ENCODE results near the gene PCDHGA1. TPM values are rescaled to one million over a fixed set of nuclear protein-coding genes. Genes with fewer than 3 reads are reported as not detected.
A peak's percentile ranks its signal among the peaks of the same experiment; 100 is the strongest.

The PCDHGA1 gene
- total and polyA plus RNA-seq, 4 donors, result 0.05 to 0.08 (median 0.05) TPM; not detected in 1

DNA sequence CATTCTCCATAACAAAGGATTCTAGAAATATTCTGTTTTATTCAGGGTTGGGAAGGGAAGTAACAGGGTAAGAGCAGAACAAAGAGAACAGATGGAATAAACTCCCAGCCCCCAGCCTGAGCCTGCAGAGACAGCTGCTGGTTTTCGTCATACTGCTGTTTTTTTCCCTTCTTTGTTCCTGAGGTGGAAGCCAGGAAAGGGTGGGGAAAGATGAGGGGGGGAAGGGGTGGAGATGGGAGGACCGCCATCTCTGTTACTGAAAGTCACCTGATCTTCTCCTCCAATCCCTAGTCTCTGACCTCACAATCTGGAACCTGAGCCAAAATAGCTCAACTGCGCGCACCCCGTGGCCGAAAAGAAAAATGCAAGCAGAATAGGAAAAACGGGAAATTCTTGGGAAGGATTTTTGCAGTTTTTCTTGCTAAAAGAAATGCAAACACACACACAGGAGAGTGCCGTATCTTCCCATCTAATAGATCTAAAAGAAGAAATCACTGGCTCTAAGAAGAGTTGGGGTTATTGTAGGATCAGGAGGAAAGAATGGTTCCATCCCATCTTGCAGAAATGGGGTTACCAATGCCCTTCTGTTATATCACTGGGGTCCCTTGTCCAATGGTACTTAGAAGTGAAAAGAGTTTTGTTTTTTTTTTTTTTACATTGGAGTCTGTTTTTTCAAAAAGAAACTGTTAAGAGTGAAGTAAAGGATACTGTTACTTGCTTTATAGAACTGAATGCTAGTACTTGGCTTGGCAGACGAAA lies 230.6 kb downstream of the PCDHGA1 start:
- Histone ChIP-seq H3K9me3 (ENCODE audit: control insufficient read depth in 4 of 4, low read length in 3 of 4) (no peaks in the 10 kb centered on the region), H3K27me3 (ENCODE audit: control insufficient read depth in 4 of 4, insufficient read depth in 4 of 4, low read length in 3 of 4) (no peaks in the 10 kb centered on the region), H3K4me1 (ENCODE audit: control insufficient read depth in 4 of 4, insufficient read depth in 4 of 4, low read length in 3 of 4) (peaks cover 1 to 37% (median 24%) of the 10 kb centered on the region in 4 donors), H3K4me3 (ENCODE audit: low read depth in 1 of 3, low read length in 3 of 3) (no peak overlapping the region), H3K9ac (ENCODE audit: low read depth in 1 of 2, low read length in 2 of 2) (peak overlapping the region; percentile 39 to 80), H3K27ac (ENCODE audit: low read depth in 1 of 2, low read length in 2 of 2) (peak overlapping the region; percentile 62 to 80), H3K36me3 (ENCODE audit: control insufficient read depth in 4 of 4, insufficient read depth in 3 of 4, low read depth in 1 of 4, low read length in 3 of 4) (peaks cover 1 to 16% (median 6%) of the 10 kb centered on the region in 4 donors)
- peak; percentile 63 for DNase-seq (ENCODE audit: low spot score)
- 31% methylated on average over 9 of the region's 9 CpGs for WGBS
- TF ChIP-seq, protein P1, sequence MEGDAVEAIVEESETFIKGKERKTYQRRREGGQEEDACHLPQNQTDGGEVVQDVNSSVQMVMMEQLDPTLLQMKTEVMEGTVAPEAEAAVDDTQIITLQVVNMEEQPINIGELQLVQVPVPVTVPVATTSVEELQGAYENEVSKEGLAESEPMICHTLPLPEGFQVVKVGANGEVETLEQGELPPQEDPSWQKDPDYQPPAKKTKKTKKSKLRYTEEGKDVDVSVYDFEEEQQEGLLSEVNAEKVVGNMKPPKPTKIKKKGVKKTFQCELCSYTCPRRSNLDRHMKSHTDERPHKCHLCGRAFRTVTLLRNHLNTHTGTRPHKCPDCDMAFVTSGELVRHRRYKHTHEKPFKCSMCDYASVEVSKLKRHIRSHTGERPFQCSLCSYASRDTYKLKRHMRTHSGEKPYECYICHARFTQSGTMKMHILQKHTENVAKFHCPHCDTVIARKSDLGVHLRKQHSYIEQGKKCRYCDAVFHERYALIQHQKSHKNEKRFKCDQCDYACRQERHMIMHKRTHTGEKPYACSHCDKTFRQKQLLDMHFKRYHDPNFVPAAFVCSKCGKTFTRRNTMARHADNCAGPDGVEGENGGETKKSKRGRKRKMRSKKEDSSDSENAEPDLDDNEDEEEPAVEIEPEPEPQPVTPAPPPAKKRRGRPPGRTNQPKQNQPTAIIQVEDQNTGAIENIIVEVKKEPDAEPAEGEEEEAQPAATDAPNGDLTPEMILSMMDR (IDR thresholded peaks at IDR 0.05; ENCODE audit: low read depth, low read length, missing input control), result peak; percentile 89
- TF ChIP-seq EGR1 (IDR thresholded peaks at IDR 0.05; ENCODE audit: low read depth in 2 of 2), result peak; percentile 22 to 39
- TF ChIP-seq GABPA (IDR thresholded peaks at IDR 0.05 in 1 of 2, conservative IDR thresholded peaks at IDR 0.05 in 1 of 2), result peak in 1 of 2 donors; percentile 27
- TF ChIP-seq, protein P2, sequence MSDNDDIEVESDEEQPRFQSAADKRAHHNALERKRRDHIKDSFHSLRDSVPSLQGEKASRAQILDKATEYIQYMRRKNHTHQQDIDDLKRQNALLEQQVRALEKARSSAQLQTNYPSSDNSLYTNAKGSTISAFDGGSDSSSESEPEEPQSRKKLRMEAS (IDR thresholded peaks at IDR 0.05), result peak; percentile 47
- TF ChIP-seq YY1 (IDR thresholded peaks at IDR 0.05), result peak; percentile 93
- TF ChIP-seq, protein P3, sequence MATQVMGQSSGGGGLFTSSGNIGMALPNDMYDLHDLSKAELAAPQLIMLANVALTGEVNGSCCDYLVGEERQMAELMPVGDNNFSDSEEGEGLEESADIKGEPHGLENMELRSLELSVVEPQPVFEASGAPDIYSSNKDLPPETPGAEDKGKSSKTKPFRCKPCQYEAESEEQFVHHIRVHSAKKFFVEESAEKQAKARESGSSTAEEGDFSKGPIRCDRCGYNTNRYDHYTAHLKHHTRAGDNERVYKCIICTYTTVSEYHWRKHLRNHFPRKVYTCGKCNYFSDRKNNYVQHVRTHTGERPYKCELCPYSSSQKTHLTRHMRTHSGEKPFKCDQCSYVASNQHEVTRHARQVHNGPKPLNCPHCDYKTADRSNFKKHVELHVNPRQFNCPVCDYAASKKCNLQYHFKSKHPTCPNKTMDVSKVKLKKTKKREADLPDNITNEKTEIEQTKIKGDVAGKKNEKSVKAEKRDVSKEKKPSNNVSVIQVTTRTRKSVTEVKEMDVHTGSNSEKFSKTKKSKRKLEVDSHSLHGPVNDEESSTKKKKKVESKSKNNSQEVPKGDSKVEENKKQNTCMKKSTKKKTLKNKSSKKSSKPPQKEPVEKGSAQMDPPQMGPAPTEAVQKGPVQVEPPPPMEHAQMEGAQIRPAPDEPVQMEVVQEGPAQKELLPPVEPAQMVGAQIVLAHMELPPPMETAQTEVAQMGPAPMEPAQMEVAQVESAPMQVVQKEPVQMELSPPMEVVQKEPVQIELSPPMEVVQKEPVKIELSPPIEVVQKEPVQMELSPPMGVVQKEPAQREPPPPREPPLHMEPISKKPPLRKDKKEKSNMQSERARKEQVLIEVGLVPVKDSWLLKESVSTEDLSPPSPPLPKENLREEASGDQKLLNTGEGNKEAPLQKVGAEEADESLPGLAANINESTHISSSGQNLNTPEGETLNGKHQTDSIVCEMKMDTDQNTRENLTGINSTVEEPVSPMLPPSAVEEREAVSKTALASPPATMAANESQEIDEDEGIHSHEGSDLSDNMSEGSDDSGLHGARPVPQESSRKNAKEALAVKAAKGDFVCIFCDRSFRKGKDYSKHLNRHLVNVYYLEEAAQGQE (IDR thresholded peaks at IDR 0.05), result peak; percentile 74
- TF ChIP-seq RXRA (IDR thresholded peaks at IDR 0.05), result peak in 1 of 2 donors; percentile 62
- TF ChIP-seq, protein P4, sequence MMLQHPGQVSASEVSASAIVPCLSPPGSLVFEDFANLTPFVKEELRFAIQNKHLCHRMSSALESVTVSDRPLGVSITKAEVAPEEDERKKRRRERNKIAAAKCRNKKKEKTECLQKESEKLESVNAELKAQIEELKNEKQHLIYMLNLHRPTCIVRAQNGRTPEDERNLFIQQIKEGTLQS (IDR thresholded peaks at IDR 0.05), result peak; percentile 71
- TF ChIP-seq SP1 (IDR thresholded peaks at IDR 0.05), result peak; percentile 86
- peak; percentile 85 to 89 for TF ChIP-seq RAD21 (IDR thresholded peaks at IDR 0.05)
- TF ChIP-seq, protein P5, sequence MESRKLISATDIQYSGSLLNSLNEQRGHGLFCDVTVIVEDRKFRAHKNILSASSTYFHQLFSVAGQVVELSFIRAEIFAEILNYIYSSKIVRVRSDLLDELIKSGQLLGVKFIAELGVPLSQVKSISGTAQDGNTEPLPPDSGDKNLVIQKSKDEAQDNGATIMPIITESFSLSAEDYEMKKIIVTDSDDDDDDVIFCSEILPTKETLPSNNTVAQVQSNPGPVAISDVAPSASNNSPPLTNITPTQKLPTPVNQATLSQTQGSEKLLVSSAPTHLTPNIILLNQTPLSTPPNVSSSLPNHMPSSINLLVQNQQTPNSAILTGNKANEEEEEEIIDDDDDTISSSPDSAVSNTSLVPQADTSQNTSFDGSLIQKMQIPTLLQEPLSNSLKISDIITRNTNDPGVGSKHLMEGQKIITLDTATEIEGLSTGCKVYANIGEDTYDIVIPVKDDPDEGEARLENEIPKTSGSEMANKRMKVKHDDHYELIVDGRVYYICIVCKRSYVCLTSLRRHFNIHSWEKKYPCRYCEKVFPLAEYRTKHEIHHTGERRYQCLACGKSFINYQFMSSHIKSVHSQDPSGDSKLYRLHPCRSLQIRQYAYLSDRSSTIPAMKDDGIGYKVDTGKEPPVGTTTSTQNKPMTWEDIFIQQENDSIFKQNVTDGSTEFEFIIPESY (IDR thresholded peaks at IDR 0.05), result no peak
- peak; percentile 32 to 53 for TF ChIP-seq HNF4A (conservative IDR thresholded peaks at IDR 0.05)
- no peak for TF ChIP-seq NR2F2 (IDR thresholded peaks at IDR 0.05)
- peak; percentile 8 for TF ChIP-seq FOXA1 (IDR thresholded peaks at IDR 0.05)
- no peak for TF ChIP-seq FOXA2 (IDR thresholded peaks at IDR 0.05)
- TF ChIP-seq HNF4G (IDR thresholded peaks at IDR 0.05), result no peak
- TF ChIP-seq JUND (IDR thresholded peaks at IDR 0.05), result peak; percentile 64 to 67
- no peak for TF ChIP-seq TAF1 (conservative IDR thresholded peaks at IDR 0.05)

Other genes with a start within 250 kb of the PCDHGA1 start
Only the 30 nearest of the 38 such genes appear.
- gene PCDHB8, start 152.7 kb upstream of the PCDHGA1 start, total RNA-seq, result under 1 TPM; 0.08 to 0.14 TPM
- gene PCDHB8, start 152.7 kb upstream of the PCDHGA1 start, polyA plus RNA-seq, result under 1 TPM in 1 of 2 donors, not detected in 1; 0.03 TPM
- gene PCDHB16, start 148.1 kb upstream of the PCDHGA1 start, total RNA-seq, result under 1 TPM; 0.09 to 0.17 TPM
- gene PCDHB16, start 148.1 kb upstream of the PCDHGA1 start, polyA plus RNA-seq, result under 1 TPM; 0.14 to 0.31 TPM
- gene PCDHB9, start 143.4 kb upstream of the PCDHGA1 start, total RNA-seq, result under 1 TPM; 0.09 to 0.25 TPM
- under 1 TPM; 0.03 to 0.07 TPM for gene PCDHB9, start 143.4 kb upstream of the PCDHGA1 start, polyA plus RNA-seq
- under 1 TPM; 0.14 to 0.17 TPM for gene PCDHB10, start 138.2 kb upstream of the PCDHGA1 start, total RNA-seq
- gene PCDHB10, start 138.2 kb upstream of the PCDHGA1 start, polyA plus RNA-seq, result under 1 TPM; 0.07 TPM
- under 1 TPM; 0.23 to 0.33 TPM for gene PCDHB11, start 130.9 kb upstream of the PCDHGA1 start, total RNA-seq
- gene PCDHB11, start 130.9 kb upstream of the PCDHGA1 start, polyA plus RNA-seq, result under 1 TPM; 0.08 to 0.09 TPM
- gene PCDHB12, start 121.8 kb upstream of the PCDHGA1 start, total RNA-seq, result under 1 TPM; 0.28 to 0.33 TPM
- gene PCDHB12, start 121.8 kb upstream of the PCDHGA1 start, polyA plus RNA-seq, result under 1 TPM; 0.06 to 0.12 TPM
- under 1 TPM; 0.19 to 0.42 TPM for gene PCDHB13, start 116.6 kb upstream of the PCDHGA1 start, total RNA-seq
- under 1 TPM; 0.11 to 0.17 TPM for gene PCDHB13, start 116.6 kb upstream of the PCDHGA1 start, polyA plus RNA-seq
- gene PCDHB14, start 107.2 kb upstream of the PCDHGA1 start, total RNA-seq, result under 1 TPM; 0.42 to 0.47 TPM
- gene PCDHB14, start 107.2 kb upstream of the PCDHGA1 start, polyA plus RNA-seq, result under 1 TPM; 0.10 to 0.23 TPM
- under 1 TPM; 0.28 to 0.59 TPM for gene PCDHB15, start 85.1 kb upstream of the PCDHGA1 start, total RNA-seq
- under 1 TPM; 0.21 to 0.52 TPM for gene PCDHB15, start 85.1 kb upstream of the PCDHGA1 start, polyA plus RNA-seq
- under 1 TPM; 0.19 to 0.42 TPM for gene SLC25A2, start 26.5 kb upstream of the PCDHGA1 start, total RNA-seq
- gene SLC25A2, start 26.5 kb upstream of the PCDHGA1 start, polyA plus RNA-seq, result not detected
- 10 to 100 TPM; 25.7 to 36.3 TPM for gene TAF7, start 9.7 kb upstream of the PCDHGA1 start, total RNA-seq
- 10 to 100 TPM; 23.5 to 30.8 TPM for gene TAF7, start 9.7 kb upstream of the PCDHGA1 start, polyA plus RNA-seq
- gene PCDHGA2, start 8.2 kb downstream of the PCDHGA1 start, total RNA-seq, result under 1 TPM; 0.23 to 0.42 TPM
- under 1 TPM; 0.26 to 0.46 TPM for gene PCDHGA2, start 8.2 kb downstream of the PCDHGA1 start, polyA plus RNA-seq
- under 1 TPM; 0.09 to 0.59 TPM for gene PCDHGA3, start 13.3 kb downstream of the PCDHGA1 start, total RNA-seq
- gene PCDHGA3, start 13.3 kb downstream of the PCDHGA1 start, polyA plus RNA-seq, result under 1 TPM; 0.25 to 0.32 TPM
- gene PCDHGB1, start 19.6 kb downstream of the PCDHGA1 start, total RNA-seq, result under 1 TPM; 0.14 to 0.75 TPM
- under 1 TPM; 0.10 to 0.11 TPM for gene PCDHGB1, start 19.6 kb downstream of the PCDHGA1 start, polyA plus RNA-seq
- under 1 TPM; 0.23 to 0.92 TPM for gene PCDHGA4, start 24.5 kb downstream of the PCDHGA1 start, total RNA-seq
- gene PCDHGA4, start 24.5 kb downstream of the PCDHGA1 start, polyA plus RNA-seq, result under 1 TPM; 0.15 to 0.21 TPM
- 1 to 10 TPM in 1 of 2 donors, under 1 TPM in 1; 0.47 to 1.0 TPM for gene PCDHGB2, start 29.5 kb downstream of the PCDHGA1 start, total RNA-seq
- under 1 TPM in 1 of 2 donors, not detected in 1; 0.28 TPM for gene PCDHGB2, start 29.5 kb downstream of the PCDHGA1 start, polyA plus RNA-seq
- gene PCDHGA5, start 33.6 kb downstream of the PCDHGA1 start, total RNA-seq, result under 1 TPM; 0.09 to 0.50 TPM
- under 1 TPM; 0.04 to 0.08 TPM for gene PCDHGA5, start 33.6 kb downstream of the PCDHGA1 start, polyA plus RNA-seq
- 1 to 10 TPM in 1 of 2 donors, under 1 TPM in 1; 0.37 to 1.2 TPM for gene PCDHGB3, start 39.7 kb downstream of the PCDHGA1 start, total RNA-seq
- under 1 TPM in 1 of 2 donors, not detected in 1; 0.07 TPM for gene PCDHGB3, start 39.7 kb downstream of the PCDHGA1 start, polyA plus RNA-seq
- gene PCDHGA6, start 43.4 kb downstream of the PCDHGA1 start, total RNA-seq, result under 1 TPM; 0.37 to 0.67 TPM
- under 1 TPM; 0.08 to 0.18 TPM for gene PCDHGA6, start 43.4 kb downstream of the PCDHGA1 start, polyA plus RNA-seq
- gene PCDHGA7, start 52.2 kb downstream of the PCDHGA1 start, total RNA-seq, result under 1 TPM; 0.19 to 0.67 TPM
- gene PCDHGA7, start 52.2 kb downstream of the PCDHGA1 start, polyA plus RNA-seq, result under 1 TPM; 0.21 TPM
- 1 to 10 TPM; 1.7 to 2.8 TPM for gene PCDHGB4, start 57.2 kb downstream of the PCDHGA1 start, total RNA-seq
- gene PCDHGB4, start 57.2 kb downstream of the PCDHGA1 start, polyA plus RNA-seq, result 1 to 10 TPM in 1 of 2 donors, under 1 TPM in 1; 0.76 to 1.4 TPM
- under 1 TPM; 0.14 to 0.75 TPM for gene PCDHGA8, start 62.1 kb downstream of the PCDHGA1 start, total RNA-seq
- gene PCDHGA8, start 62.1 kb downstream of the PCDHGA1 start, polyA plus RNA-seq, result under 1 TPM; 0.02 to 0.13 TPM
- gene PCDHGB5, start 67.4 kb downstream of the PCDHGA1 start, total RNA-seq, result 1 to 10 TPM; 2.5 to 3.8 TPM
- 1 to 10 TPM in 1 of 2 donors, under 1 TPM in 1; 0.76 to 2.0 TPM for gene PCDHGB5, start 67.4 kb downstream of the PCDHGA1 start, polyA plus RNA-seq
- gene PCDHGA9, start 72.3 kb downstream of the PCDHGA1 start, total RNA-seq, result 1 to 10 TPM in 1 of 2 donors, under 1 TPM in 1; 0.51 to 2.8 TPM
- gene PCDHGA9, start 72.3 kb downstream of the PCDHGA1 start, polyA plus RNA-seq, result under 1 TPM; 0.11 to 0.63 TPM
- 1 to 10 TPM; 1.4 to 2.8 TPM for gene PCDHGB6, start 77.5 kb downstream of the PCDHGA1 start, total RNA-seq
- 1 to 10 TPM in 1 of 2 donors, under 1 TPM in 1; 0.53 to 1.8 TPM for gene PCDHGB6, start 77.5 kb downstream of the PCDHGA1 start, polyA plus RNA-seq
- 1 to 10 TPM; 2.0 to 3.9 TPM for gene PCDHGA10, start 82.5 kb downstream of the PCDHGA1 start, total RNA-seq
- gene PCDHGA10, start 82.5 kb downstream of the PCDHGA1 start, polyA plus RNA-seq, result 1 to 10 TPM; 1.2 to 1.3 TPM
- 1 to 10 TPM; 1.6 to 3.1 TPM for gene PCDHGB7, start 87.2 kb downstream of the PCDHGA1 start, total RNA-seq
- gene PCDHGB7, start 87.2 kb downstream of the PCDHGA1 start, polyA plus RNA-seq, result under 1 TPM; 0.74 to 0.78 TPM
- 1 to 10 TPM in 1 of 2 donors, under 1 TPM in 1; 0.75 to 2.5 TPM for gene PCDHGA11, start 90.5 kb downstream of the PCDHGA1 start, total RNA-seq
- gene PCDHGA11, start 90.5 kb downstream of the PCDHGA1 start, polyA plus RNA-seq, result under 1 TPM; 0.22 to 0.25 TPM
- 1 to 10 TPM in 1 of 2 donors, under 1 TPM in 1; 0.37 to 1.9 TPM for gene PCDHGA12, start 100.0 kb downstream of the PCDHGA1 start, total RNA-seq
- gene PCDHGA12, start 100.0 kb downstream of the PCDHGA1 start, polyA plus RNA-seq, result under 1 TPM; 0.39 to 0.74 TPM
- gene PCDHGC3, start 145.5 kb downstream of the PCDHGA1 start, total RNA-seq, result 1 to 10 TPM; 3.7 to 5.7 TPM
- gene PCDHGC3, start 145.5 kb downstream of the PCDHGA1 start, polyA plus RNA-seq, result 10 to 100 TPM in 1 of 2 donors, 1 to 10 TPM in 1; 6.8 to 11.0 TPM

Measured in liver (tissue), 9 donors.